Kidney glomerular epithelial cell (primary cell): ENCODE data around the gene GDF7.

Experiments used
- DNase-seq: peaks from one replicate; lab custom pipeline; 2025; lab: John Stamatoyannopoulos, UW

GDF7 gene

GRCh38 chr2:20645301-20645701 lies 21.6 kb upstream of the GDF7 start:
- no peak for DNase-seq

DNA sequence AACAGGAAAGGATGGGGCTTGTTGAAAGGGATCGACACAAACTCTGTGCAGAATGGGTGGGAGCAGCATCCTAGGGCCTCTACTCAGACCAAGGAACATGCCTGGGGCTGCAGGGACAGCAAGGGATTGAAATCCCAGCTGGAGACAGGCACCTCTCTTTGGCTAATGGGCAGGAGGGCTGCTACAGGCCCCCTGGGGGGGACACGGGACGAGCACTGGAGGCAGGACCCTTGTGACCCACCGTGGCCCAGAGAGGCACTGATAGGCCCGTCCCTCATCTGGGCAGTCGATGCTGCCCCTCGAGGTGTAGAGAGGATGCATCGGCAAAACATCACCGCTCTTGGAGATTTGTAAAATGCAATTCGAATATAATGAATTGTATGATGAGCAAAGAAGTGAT lies 21.2 kb upstream of the GDF7 start:
- no peak for DNase-seq

DNA sequence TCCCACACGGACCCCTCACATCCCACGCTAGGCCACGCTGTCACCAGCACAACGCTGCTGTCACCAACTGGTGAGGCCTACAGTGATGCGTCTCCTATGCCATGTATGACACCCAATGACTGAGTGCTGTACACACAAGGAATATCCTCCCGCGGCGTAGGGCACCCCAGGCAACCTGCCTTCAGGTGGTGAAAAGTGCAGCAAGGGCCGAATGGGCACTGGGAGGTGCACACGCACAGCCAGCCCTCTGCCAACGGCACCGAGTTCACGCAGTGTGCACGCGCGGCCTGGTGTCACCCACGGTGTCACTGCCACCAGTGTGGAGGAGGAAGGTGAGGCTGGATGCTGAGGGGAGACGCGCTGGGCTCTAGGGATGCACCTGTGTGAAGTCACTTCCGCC lies 20.5 kb upstream of the GDF7 start:
- no peak for DNase-seq

DNA sequence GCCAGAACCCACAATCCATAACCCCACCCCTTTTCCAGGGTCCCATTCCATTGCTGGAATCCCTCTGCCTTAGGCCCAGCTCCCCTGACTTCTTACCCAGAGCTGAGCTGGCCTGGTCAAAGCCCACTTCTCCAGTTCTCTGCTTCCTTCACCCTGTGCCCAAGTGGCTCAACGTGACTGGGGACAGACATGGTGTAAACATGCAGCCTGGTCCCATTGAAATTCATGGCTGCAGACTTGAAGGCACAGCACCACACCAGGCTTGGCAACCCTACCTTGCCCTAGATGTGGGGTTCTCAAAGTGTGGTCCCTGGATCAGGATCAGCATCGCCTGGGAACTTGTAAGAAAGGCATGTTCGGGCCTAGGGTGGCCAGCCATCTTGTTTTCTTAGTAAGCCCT lies 19.7 kb upstream of the GDF7 start:
- no peak for DNase-seq

- DNase-seq: no peak
Measured at GRCh38 chr2:20647738-20648137, 19.2 kb upstream of the GDF7 start.

GRCh38 chr2:20648206-20648605 lies 18.7 kb upstream of the GDF7 start:
- DNase-seq: no peak

DNA sequence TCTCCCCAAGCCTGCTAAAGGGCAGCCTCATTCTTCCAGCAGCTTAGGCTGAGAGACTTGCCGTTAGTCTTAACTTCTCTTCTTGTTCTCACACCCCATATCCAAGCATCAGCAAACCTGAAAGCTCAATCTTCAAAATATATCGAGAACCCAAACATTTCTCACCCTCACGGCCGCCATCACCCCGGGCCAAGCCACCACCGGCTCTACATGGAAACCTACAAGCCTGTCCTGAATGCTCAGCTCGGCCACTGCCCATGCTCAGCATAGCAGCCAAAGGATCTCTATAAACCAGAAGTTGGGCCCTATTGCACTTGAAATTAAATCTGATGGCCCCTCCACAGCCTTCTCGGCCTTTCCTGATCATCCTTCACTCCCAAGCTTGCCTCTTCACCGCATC lies 18.1 kb upstream of the GDF7 start:
- DNase-seq: no peak

DNA sequence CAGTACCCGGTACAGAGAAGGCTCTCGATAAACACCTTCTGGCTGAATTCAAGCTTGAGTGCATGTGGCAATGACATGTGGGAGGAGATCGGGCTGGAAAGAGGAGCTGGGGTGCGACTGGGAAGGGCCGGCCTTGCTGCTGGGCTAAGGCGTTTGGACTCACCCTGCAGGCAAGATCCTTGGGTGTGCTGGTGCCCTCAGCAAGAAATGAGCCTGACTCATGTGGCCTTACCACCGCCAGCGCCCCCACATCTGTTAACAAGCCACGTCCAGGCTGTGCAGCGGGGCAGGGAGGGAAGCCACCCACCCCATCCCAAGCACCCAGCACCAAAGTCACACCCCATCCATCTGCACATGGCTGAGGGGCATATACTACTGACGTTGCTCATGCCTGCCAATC lies 17.4 kb upstream of the GDF7 start:
- no peak for DNase-seq

DNA sequence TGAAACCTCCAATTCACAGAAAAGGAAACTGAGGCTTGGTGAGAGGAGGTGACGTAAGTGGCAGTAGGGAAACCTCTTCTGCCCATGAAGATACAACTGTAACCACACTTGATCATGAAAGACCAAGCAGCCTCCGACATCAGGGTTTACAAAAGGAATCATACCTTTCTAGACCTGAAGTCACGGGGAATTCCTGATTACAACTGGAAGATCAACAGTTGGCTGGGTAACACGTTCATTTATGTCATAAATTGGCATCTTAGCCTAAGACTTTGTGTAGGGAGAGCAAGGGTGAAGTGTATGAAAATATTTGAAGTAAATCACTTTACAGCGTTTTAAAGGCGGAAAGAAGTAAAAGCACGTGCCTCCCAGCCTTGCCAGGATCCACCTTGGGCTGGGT lies 17.0 kb upstream of the GDF7 start:
- no peak for DNase-seq

DNA sequence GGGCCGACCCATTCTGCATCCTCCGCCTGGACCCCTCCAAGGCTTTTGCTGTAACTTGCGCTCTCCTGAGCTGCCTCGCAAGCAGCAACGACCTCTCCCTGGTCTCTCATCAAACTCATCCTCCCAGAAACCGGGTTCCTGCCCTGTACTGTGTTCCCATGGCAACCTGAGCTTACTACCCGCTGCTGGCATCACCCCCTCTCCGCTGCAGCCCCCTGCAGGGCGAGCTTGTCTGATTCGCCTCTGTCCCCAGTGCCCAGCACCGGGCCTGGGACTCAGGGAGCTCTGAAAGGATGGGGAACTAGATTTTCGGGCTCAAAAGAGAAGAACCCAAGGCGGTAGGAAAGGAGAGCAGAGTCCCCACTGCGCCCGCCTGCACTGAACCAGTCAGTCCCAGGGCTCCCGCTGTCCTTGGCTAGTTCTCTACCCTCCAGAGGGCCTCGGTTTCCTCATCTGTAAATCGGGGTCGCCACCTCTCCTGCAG lies 16.5 kb upstream of the GDF7 start:
- peak; percentile 38 for DNase-seq

DNA sequence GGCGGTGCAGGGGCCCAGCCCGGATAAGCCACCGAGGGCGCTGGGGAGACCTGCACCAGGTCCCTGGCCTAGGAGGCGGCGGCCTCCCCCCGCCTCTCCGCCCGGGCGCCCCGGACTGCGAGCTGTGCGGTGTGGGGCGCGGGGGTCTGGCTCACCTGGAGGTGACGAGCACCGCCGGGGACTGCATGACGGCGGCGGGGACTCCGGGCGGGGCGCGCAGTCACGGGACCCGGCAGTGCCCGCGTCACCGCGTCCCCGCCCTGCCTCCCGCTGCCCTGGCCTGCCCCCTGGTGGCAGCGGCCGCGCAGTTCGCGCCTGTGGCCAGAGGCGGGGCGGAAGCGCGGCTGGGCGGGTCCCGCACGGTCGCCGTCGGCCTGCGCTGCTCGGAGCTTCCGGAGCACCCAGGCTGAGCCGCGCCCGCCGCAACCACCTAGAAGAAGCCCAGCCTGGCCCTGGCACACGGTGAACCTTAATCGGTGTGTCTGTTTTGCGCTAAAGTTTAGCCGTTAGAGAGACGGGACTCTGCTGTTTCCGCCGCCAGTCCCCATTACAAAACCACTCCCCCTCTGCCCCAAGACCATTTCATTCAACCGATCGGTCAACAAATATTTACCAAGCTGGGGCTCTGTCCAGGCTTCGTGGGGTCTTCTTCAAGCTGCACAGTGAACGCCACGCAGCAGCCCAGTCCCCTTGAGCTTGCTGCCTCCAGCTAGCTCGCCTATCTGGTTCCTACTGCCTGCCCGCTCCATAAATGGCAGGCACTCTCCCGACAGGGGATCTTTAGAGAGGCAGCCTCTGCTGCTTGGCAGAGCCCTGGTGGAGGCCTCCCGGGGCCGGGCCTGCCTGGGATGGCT lies 15.8 kb upstream of the GDF7 start, which contains the start of gene HS1BP3:
Gene HS1BP3 (minus strand): TSS at position 222 of the 854 bp plus-strand sequence. CDS start 35 bp downstream, at position 187.
- peak; percentile 76 for DNase-seq

- no peak for DNase-seq
Measured at GRCh38 chr2:20651731-20652099, 15.2 kb upstream of the GDF7 start.

DNA sequence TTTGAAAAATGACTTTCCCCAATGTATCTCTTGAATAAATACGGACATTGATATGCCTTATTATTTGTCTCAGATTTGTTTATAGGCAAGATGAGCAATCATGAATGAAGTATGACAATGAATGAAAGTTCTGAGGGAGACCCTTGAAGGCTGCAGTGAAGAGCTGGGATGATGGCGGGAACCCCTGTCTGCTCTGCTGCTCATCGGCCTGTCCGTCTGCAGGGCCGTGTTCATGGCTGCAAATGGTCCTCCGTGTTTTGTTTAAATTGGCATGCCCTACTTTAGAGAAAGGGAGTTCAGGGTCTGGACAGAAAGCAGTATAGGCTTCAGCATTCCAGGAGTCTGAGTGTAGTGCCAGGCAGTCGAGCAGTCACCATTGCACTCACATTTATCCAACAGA lies 14.8 kb upstream of the GDF7 start:
- DNase-seq: no peak

- no peak for DNase-seq
Measured at GRCh38 chr2:20652673-20653575, 14.0 kb upstream of the GDF7 start.

DNA sequence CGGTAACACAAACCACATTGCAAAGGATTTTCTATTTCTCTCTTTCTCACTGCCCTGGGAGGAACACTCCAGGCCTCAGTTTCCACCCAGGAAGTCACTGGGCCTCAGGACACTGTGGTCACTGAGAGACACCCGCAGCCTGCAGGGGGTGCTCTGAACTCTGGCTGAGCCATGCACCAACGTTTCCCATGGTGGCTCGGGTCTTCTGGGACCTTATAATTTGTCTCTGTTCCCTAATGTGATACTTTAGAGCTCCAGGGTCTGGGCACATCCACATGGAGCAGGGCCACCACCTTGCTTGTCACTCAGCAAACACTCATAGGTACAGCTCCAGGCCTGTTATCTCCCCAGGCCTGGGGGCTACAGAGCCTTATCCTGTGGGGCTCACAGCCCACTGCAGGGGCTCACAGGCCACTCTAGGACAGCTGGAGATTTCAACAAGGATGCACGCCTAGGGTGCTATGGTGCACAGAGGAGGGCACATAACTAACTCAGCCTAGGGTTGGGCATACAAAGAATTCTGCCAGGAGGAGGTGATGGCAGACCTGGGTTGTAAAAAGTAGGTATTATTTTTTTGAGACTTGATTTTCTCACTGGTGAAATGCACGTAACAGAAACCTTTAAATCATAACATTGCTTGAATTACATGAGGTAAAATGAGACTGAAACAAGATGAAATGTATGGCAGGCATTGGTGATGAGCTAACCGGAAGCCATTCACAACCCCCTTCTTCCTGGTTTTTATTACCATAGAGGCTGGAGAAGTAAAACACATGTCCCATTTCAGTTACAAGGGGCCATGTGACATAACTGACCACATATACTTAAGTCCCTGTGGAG lies 13.0 kb upstream of the GDF7 start:
- no peak for DNase-seq

GRCh38 chr2:20654535-20654813 lies 12.5 kb upstream of the GDF7 start:
- no peak for DNase-seq

DNA sequence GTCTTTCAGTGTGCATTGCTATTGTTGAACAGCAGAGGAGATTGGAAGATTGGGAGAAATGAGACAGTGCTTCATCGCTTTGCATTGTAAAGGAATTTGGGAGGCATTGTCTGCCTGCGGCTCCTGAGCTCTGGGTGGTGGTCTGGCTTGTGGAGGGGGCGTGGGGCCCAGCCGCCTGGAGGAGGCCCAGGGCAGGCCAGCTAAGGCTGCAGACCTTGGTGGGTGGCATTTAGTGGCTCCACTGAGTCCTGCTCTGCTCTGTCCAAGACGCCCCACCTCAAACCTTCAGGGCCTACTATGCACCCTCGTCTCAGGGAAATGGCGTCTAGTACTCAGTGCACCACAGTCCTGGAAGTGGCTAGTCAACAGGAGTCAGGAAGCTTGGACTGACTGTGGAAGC lies 10.4 kb upstream of the GDF7 start:
- DNase-seq: no peak

DNA sequence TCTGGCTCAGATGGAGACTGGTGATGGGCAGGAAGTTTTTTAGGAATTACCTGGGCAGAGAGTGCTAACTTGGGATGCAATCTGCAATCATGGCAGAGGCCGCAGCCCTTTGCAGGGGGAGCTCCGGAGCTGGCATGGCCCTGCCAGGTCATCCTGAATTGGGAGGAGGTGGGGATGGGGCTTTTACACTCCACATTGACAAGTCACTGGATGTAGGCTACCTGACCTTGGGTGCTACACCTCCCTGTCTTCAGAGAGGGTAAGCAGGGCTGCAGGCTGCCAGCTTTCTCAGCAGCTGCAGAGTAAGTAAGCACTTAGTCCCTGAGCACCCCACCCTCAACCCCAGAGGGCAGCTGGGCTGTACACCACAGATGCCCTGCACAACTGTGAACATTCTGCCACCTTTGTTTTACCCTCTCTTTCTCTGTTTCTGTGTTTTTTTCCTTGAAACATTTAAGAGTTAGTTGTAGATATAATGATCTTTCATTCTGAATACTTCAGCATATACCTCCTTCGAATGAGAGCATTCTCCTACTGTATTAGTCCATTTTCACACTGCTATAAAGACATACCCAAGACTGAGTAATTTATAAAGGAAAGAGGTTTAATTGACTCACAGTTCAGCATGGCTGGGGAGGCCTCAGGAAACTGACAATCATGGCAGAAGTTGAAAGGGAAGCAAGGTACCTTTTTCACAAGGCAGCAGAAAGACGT lies 9.3 kb upstream of the GDF7 start:
- DNase-seq: no peak

GRCh38 chr2:20660506-20661420 lies 6.2 kb upstream of the GDF7 start:
- no peak for DNase-seq
